ENCODE results near the gene CCDC73. TPM values are rescaled to one million over a fixed set of nuclear protein-coding genes. Genes with fewer than 3 reads are reported as not detected.

The CCDC73 gene
- total RNA-seq, 1 donor from 2014 or later, result not detected

- DNase-seq (ENCODE audit: low spot score), result no peak
- no peak for TF ChIP-seq CTCF (IDR thresholded peaks at IDR 0.05)
- Mint-ChIP-seq H3K27ac (ENCODE audit: unreplicated experiment) (no peak overlapping the region), H3K36me3 (ENCODE audit: low read depth) (no peaks in the 10 kb centered on the region), H3K4me1 (ENCODE audit: low read depth) (peaks cover 10% of the 10 kb centered on the region), H3K4me3 (ENCODE audit: unreplicated experiment) (no peak overlapping the region), H3K9me3 (ENCODE audit: low read depth) (no peaks in the 10 kb centered on the region), H3K27me3 (ENCODE audit: low read depth) (peaks cover 8% of the 10 kb centered on the region)
Observed at GRCh38 chr11:32704261-32704660, 90.2 kb downstream of the CCDC73 start.

- no peak for TF ChIP-seq CTCF (IDR thresholded peaks at IDR 0.05)
- H3K36me3 Mint-ChIP-seq (ENCODE audit: low read depth), result no peaks in the 10 kb centered on the region
- H3K27me3 Mint-ChIP-seq (ENCODE audit: low read depth), result peaks cover 11% of the 10 kb centered on the region
- no peak overlapping the region for H3K27ac Mint-ChIP-seq (ENCODE audit: unreplicated experiment)
- no peaks in the 10 kb centered on the region for H3K4me1 Mint-ChIP-seq (ENCODE audit: low read depth)
- DNase-seq (ENCODE audit: low spot score), result no peak
- no peaks in the 10 kb centered on the region for H3K9me3 Mint-ChIP-seq (ENCODE audit: low read depth)
- no peak overlapping the region for H3K4me3 Mint-ChIP-seq (ENCODE audit: unreplicated experiment)
Observed at GRCh38 chr11:32701616-32702015, 92.8 kb downstream of the CCDC73 start.

- no peaks in the 10 kb centered on the region for H3K9me3 Mint-ChIP-seq (ENCODE audit: low read depth)
- no peaks in the 10 kb centered on the region for H3K36me3 Mint-ChIP-seq (ENCODE audit: low read depth)
- peaks cover 26% of the 10 kb centered on the region for H3K27me3 Mint-ChIP-seq (ENCODE audit: low read depth)
- H3K4me3 Mint-ChIP-seq (ENCODE audit: unreplicated experiment), result no peak overlapping the region
- no peak for DNase-seq (ENCODE audit: low spot score)
- no peaks in the 10 kb centered on the region for H3K4me1 Mint-ChIP-seq (ENCODE audit: low read depth)
- no peak for TF ChIP-seq CTCF (IDR thresholded peaks at IDR 0.05)
- no peak overlapping the region for H3K27ac Mint-ChIP-seq (ENCODE audit: unreplicated experiment)
Observed at GRCh38 chr11:32698579-32698978, 95.9 kb downstream of the CCDC73 start.

- H3K4me3 Mint-ChIP-seq (ENCODE audit: unreplicated experiment), result no peak overlapping the region
- peaks cover 4% of the 10 kb centered on the region for H3K27me3 Mint-ChIP-seq (ENCODE audit: low read depth)
- no peak overlapping the region for H3K27ac Mint-ChIP-seq (ENCODE audit: unreplicated experiment)
- DNase-seq (ENCODE audit: low spot score), result no peak
- no peak for TF ChIP-seq CTCF (IDR thresholded peaks at IDR 0.05)
- H3K9me3 Mint-ChIP-seq (ENCODE audit: low read depth), result peaks cover 10% of the 10 kb centered on the region
- H3K36me3 Mint-ChIP-seq (ENCODE audit: low read depth), result no peaks in the 10 kb centered on the region
- H3K4me1 Mint-ChIP-seq (ENCODE audit: low read depth), result no peaks in the 10 kb centered on the region
Observed at GRCh38 chr11:32671051-32671450, 123.4 kb downstream of the CCDC73 start.

GRCh38 chr11:32659672-32660071, 134.8 kb downstream of the CCDC73 start:
- H3K9me3 Mint-ChIP-seq (ENCODE audit: low read depth), result peaks cover 6% of the 10 kb centered on the region
- H3K36me3 Mint-ChIP-seq (ENCODE audit: low read depth), result no peaks in the 10 kb centered on the region
- no peak overlapping the region for H3K27ac Mint-ChIP-seq (ENCODE audit: unreplicated experiment)
- TF ChIP-seq CTCF (IDR thresholded peaks at IDR 0.05), result no peak
- no peak for DNase-seq (ENCODE audit: low spot score)
- H3K27me3 Mint-ChIP-seq (ENCODE audit: low read depth), result peaks cover 12% of the 10 kb centered on the region
- H3K4me3 Mint-ChIP-seq (ENCODE audit: unreplicated experiment), result no peak overlapping the region
- H3K4me1 Mint-ChIP-seq (ENCODE audit: low read depth), result no peaks in the 10 kb centered on the region

Data from chondrocyte (in vitro differentiated cells).